GM19043 (cell line): ENCODE results near the gene NCS1.

Experiments used
- ATAC-seq: cut with Tn5 transposase; IDR thresholded peaks from one replicate; pipeline ENCODE4 v1.9.1; 2021; ENCODE audit warnings: low read depth; ENCODE audit not compliant: unreplicated experiment

Gene NCS1

DNA sequence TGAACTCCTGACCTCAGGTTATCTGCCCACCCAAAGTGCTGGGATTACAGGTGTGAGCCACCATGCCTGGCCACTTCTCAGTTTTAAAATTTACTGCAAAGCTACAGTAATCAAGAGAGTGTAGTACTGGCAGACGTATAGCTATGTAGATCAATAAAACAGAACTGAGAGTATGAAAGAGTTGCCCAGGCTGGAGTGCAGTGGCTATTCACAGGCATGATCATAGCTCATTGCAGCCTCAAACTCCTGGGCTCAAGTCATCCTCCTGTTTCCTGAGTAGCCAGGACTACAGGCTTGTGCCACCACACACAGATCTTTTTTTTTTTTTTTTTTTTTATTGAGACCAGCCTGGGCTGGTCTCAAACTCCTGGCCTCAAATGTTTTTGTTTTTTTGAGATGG, 26.5 kb upstream of the NCS1 start:
- ATAC-seq, result no peak

DNA sequence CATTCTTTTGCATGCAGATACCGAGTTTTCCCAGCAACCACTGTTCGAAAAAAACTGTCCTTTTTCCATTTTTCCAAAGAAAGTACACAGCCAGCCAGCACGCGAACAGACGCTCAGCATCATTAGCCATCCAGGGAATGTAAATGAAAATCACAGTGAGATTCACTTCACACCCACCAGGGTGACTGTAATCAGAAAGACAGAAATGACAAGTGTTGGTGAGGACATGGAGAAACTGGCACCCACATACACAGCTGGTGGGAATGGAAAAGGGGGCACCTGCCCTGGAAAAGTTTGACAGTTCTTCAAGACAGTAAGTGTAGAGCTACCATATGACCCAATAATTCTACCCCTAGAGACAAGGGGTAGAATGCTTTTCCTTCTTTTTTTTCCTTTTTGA, 25.0 kb upstream of the NCS1 start:
- ATAC-seq, result no peak

DNA sequence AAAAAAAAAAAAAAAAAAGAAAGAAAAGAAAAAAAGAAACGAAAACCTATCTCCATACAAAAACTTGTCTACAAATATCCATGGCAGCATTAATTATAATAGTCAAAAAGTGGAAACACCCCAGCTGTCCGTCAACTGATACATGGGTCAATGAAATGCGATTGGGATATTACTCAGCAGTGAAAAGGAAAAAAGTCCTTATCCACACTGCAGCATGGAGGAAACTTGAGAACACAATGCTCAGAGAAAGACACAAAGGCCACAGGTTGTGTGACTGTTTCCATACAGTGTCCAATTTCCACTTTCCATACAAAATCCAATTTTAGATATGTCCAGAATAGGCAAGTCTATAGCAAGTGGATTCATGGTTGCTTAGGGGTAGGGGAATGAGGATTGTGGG, 24.3 kb upstream of the NCS1 start:
- ATAC-seq, result no peak

DNA sequence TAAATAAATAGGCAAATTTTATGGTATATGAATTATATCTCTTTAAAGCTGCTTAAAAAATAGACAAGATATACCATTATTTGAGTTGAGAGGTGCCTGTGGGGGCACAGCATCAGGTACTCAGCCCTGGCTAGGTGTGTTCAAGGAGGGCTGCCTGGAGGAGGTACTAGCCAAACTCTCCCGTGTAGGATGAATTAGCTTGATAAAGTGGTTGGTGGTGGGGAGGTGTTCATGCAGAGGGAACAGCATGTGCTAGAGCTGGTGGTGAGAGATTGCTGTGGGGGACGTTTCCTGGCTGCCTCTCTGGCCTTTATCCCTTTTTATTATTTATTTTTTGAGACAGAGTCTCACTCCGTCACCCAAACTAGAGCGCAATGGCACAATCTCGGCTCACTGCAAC, 23.2 kb upstream of the NCS1 start:
- no peak for ATAC-seq

DNA sequence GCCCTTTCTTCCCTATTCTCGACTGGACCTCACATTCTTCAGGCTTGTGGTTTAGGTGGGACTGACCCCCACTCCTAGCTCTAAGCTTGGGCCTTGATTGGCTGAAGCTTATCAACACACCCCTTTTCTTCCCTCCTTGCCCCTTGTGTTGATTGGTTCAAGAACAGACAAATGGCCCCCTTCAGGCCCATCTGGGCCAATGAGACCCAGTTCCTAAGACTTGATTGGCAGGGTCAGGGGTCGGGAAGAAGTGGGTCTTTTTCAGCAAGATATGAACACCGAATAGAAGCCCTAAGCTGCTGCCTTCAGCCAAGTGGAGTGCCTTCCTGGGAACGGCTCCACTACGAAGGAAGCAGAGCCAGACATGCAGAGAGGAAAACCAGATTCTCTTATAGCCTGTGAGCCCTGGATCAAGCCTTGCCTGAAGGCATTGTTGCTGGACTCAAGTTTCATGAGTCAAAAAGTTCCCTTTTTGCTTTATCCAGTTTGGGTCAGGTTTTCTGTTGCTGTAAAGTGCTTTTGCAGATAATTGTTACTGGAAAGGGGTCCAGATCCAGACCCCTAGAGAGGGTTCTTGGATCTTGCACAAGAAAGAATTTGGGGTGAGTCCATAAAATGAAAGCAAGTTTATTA, 22.4 kb upstream of the NCS1 start:
- no peak for ATAC-seq

DNA sequence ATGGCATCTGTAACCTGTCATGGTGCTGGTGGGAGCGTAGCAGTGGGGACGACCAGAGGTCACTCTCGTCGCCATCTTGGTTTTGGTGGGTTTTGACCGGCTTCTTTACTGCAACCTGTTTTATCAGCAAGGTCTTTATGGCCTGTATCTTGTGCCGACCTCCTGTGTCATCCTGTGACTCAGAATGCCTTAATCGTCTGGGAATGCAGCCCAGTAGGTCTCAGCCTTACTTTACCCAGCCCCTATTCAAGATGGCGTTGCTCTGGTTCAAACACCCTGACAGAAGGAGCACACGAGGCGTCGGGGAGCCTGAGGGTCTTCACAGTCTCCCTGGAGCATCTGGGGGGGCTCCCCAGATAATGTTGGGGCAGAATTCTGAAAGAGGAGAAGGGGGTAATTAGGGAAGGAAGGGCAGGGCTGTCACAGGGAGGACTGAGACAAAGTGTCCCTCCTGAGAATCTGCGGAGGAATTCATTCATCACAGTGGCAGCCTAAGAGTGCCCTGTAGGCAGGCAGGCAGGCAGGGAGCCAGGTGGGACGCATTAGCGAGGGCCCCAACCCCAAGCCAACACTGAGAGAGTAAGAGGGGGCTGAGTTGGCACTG, 21.3 kb upstream of the NCS1 start:
- no peak for ATAC-seq

DNA sequence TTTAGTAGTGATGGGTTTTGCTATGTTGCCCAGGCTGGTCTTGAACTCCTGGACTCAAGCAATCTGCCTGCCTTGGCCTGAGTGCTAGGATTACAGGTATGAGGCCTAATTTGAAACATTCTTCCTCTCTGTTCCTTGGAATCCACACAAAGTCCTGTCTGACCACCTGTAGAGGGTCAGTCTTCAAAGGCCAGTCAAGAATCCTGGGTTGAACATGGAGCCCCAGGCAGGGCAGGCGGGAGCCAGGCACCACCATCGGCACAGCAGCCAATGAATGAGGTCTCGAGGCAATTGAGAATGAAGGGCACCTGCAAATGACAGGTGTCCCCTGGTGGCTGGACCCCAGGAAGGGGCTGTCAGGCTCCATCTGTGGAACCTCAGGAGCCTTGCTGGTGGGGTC, 17.4 kb upstream of the NCS1 start:
- ATAC-seq, result no peak

DNA sequence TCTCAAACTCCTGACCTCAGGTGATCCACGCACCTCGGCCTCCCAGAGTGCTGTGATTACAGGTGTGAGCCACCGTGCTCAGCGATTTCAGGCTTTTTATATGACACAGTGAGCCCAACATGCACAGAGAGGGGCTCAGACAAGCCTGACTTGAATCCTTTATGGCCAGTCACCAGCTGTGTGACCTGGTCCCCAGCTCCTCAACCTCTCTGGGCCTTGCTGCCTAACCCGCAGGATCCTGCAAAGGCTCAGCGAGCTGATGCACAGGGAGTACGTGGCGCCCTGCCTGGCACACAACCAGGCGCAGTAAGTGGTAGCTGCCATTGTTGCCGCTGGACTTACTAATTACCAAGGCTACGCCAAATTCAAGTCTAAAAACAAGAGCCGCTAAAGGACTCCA, 16.6 kb upstream of the NCS1 start:
- no peak for ATAC-seq

DNA sequence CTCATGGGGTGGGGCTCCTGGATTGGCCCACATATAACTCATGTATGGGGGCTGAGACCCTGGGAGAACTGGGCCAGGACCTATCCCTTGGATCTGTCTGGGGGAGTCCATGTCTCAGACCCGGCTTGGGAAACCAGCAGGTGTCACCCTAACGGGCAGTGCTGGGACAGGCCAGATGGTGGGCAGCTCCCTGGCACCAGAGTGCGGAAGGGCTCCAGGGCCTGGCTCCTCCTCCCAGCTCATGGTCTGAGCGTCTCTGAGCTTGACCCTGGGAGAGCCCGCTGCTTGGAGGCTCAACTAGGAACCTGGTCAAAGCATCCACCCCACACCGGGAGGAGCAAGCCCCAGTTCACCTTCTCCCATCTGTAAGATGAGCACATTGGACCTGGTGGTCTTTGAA, 15.5 kb upstream of the NCS1 start:
- ATAC-seq, result no peak

DNA sequence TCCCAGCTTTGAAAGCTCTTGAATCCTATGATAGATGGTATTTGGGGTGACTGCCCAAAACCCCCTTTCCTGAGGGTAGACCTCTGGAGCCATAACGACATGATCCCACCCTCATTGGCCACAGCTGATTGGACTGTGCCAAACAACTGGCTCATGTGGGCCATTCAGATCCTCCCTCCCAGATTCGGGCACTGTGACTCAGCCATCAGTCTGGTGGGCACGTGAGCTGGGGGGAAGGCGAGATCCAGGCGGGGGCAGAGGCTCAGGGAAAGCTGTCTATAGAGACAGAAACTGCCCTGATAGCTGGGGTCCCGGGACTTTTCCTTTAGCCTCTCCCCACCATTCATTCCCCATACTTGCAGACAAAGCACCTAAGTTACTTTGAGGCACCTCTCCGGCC, 15.1 kb upstream of the NCS1 start:
- no peak for ATAC-seq

DNA sequence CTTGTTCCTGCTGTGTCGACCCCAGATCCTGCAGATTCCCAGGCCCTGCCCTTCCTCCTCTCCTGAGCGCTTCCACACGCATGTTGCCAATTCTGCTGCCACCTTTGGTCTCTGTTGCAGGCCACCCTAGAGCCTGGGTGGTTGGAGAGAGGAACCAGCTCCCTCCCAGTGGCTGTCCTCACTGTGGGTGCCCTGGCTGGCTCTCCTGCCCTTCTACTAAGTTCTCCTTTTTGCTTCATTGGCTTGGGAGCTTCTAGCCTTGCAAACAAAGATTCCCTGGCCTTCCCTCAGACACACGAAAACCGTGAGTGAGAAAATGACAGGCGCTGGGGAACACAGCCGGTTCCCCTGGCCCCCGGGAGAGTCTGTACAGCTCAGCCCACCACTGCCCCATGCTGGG, 14.2 kb upstream of the NCS1 start:
- no peak for ATAC-seq

DNA sequence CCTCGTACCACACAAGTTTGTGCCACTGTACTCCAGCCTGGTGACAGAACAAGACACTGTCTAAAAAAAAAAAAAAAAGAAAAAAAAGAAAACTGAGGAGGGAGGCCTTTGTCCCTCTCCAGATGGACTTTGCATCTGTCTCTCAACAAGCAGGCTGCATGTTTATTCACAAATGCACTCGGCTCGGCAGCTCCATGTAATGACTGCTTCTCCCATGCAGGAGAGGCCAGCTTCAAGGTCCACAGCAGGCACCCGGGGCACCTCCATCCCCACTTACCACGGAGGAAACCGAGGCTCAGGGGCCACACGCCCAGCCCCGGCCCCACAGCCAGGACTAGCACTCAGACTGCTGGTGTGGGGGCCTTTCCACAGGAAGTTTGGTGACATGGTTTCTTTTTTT, 13.1 kb upstream of the NCS1 start:
- ATAC-seq, result no peak

DNA sequence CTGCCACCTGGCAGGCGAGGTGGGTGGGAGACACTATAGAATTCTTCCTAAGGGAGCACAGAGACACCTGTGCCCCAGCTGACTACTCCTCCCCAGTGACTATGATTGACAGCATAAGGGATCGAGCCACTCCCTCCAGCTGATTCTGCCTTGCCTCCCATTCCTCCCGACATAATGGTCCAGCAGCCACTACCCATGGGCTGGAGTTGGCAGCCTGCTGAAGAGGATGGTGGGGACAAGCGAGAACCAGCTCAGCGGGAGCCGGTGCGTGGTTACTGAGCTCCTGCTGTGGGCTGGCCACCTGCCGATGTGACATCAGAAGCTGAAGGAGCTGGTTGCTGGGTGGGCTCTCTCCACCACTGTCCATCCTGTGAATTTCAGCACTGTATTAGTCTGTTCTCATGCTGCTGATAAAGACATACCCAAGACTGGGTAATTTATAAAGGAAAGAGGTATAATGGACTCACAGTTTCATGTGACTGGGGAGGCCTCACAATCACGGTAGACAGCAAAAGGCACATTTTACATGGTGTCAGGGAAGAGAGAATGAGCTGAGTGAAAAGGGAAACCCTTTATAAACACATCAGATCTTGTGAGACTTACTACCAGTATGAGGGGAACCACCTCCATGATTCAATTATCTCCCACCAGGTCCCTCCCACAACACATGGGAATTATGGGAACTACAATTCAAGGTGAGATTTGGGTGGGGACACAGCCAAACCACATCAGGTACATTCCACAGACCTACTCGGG, 12.1 kb upstream of the NCS1 start:
- ATAC-seq, result no peak

DNA sequence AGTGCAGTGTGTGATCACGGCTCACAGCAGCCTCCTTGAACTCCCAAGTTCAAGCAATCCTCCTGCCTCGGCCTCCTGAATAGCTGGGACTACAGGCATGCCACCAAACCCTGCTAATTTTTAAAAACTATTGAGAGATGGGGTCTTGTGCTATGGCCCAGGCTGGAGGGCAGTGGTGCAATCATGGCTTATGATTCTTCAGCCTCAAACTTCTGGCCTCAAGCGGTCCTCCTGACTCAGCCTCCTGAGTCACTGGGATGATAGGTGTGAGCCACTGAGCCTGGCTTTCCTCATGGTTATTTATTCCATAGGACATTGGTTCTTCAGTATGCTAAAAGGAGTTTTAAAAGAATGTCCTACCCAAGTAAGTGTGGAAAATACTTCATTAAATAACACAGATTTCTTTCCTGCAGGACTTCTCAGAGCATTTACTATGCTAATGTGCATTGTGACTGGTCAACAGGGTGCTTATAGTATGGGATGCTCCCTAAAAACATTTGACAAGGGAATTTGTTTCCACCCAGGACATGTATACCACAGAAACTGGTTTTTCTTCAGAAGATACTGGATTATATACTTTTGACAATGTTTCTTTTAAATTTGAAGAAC, 11.2 kb upstream of the NCS1 start:
- no peak for ATAC-seq

DNA sequence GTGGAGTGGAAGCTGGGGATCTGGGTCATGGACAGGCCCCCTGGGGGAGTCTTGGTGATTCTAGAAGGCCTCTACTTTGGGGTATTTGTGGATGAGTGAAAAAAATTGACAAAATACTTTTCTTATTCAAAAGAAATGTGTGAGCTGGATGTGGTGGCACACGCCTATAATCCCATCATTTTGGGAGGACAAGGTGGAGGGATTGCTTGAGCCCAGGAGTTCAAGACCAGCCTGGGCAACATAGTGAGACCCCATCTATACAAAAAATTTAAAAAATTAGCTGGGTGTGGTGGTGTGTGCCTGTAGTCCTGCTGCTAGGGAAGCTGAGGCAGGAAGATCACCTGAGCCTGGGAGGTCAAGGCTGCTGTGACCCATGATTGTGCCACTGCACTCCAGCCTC, 6.6 kb upstream of the NCS1 start:
- ATAC-seq, result no peak

DNA sequence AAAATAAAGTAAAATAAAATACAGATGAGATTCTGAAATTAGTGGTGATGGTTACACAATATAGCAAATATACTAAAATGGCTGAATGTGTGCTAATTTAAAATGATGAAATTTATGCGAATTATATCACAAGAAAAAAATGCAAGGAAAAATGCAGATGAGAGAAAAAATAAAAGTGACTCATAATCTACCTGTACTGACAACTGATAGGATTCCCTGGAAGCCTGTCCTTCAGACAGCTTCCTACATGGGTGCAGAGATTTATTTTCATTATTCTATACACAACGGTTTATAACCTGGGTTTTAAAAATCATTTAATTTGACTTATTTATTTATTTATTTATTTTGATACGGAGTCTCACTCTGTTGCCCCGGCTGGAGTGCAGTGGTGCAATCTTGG, 5.8 kb upstream of the NCS1 start:
- ATAC-seq, result no peak

DNA sequence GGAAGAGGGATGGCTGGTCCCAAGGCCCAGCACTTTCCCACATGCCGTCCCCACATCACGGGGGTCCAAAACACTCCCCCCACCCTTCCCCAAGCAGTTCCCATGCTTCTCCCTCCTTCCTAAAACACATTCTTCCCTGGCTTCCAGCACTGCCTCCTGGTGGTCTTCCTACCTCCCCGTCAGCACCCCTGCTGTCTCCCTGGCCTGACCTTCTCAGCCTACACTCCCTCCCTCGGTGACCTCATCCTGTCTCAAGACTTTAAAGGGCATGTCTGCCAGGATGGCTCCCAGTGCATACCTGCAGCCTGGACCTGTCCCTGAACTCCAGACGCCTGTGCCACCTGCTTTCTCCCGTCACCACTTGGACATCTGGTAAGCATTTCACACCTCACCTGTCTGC, 4.3 kb upstream of the NCS1 start:
- no peak for ATAC-seq

DNA sequence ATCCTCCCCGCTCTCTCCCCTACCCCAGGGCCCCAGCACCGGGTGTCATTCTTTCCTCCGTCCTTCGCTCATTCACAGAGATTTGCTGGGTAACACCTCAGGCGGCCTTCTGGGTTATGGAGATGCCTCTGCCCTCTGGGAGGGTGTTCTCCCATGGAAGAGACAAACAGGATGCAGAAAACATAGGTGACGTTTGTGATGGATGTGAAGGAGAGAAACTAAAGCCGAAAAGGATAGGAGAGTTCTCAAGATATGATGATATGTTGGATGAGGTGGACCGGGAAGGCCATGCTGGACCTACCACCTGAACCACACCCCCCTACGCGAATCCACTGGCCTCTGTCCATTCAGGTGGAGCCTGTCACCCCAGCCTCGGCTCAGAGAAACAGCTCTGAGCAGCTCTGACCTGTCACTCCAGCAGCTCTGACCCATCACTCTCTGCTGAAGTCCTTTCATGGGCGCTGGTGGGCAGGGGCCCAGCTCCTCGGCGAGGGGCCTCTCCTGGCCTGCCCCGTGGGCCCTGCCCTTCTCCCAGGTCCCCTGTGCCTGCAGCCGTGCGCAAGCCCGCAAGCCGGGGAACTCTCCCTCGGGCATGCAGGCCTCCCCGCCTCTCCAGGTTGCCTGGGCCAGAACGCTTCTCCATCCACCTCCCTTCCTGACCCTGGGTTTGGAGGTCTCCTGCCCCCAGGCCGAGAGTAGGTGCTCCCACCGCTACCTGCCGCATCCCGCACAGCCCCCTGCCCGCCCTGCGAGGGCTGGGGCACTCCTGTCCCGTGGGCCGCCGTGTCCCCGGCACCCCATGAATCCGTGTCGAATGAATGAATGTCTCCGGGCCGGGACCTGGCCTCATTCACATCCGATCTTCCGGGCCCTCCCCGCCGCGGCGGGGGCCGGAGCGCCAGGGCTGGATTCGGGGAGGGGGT, 717 bp upstream of the NCS1 start:
- ATAC-seq, result no peak

DNA sequence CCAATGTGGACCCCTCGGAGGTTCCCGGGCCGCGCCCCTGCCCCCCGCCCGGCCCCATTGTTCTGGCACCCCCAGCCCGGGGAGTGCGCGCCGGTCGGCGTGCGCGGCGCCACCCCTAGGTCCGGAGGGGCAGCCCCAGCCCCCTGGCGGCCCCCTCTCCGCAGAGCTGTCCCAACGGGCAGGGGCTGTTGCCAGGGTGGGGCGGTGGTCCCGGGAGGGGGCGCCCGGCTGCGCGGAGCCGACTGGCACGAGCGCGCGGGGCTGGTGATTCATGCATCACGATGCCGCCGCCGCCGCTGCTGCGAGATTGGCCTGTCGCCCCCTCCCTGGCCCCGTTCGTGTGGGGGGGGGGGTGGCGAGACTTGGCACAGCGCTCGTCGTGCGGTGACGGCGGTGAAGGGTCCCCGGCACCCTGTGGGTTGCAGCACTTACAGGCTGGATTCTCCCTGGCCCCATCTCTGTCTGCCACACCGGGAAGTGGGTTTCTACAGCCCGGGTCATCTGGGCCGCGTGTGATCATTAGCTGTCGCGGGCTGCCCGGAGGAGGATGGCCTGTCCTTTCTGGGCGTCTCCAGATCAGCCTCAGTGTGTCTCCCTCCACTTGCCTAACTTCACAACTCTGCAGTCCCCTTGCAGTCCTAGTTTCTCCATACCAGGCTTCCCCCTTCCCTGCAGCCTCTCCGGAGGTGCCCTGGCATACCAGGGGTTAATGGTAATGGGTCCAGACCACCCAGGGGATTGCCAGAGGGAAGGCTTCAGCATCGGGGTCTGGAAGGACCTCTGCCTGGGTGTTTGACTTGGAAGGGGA, 858 bp downstream of the NCS1 start:
- ATAC-seq, result no peak

DNA sequence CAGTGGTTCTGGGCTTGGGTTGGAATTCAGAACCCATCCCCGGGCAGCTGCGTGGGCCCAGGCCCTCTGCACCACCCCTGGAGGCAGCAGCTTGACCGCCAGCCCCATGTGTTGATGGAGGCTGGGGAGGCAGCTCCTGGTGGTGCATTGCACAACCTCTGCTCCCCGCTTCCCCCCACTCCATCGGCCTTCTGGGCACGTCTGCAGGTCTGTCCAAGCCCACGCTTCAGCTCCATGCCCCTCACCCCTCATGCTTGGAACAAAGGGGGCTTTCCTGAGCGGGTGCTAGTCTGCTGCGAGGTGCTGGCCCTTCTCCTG, 1.4 kb downstream of the NCS1 start:
- ATAC-seq, result no peak
